ENCODE measurements around the gene MAGEA3.

Gene MAGEA3

DNA sequence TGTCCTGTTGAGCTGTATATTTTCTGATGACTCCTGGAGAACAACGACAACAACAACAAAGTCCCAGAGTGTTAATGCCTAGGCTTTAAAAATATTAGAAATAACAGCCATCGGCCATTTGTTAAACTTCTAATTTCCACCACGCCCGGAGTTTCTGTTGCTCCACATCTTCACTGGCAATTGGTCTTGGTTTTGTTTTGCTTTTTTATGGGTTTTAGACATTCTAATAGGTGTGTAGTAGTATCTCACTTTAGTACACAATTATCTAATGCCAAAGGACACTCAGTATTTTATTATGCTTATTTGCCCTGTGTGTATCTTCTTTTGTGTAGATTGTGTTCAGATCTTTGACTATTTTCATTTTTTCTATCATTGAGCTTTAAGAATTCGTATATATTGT is 40.0 kb downstream of the MAGEA3 start:
- DNase-seq: no peak
